ENCODE measurements around the gene PER1. TPM values are rescaled to one million over a fixed set of nuclear protein-coding genes. Genes with fewer than 3 reads are reported as not detected.

Gene PER1
- total and polyA plus RNA-seq, 2 of the 13 experiments (the other 11 are each of a cell fraction or from before 2014, with no cell fraction given) = 2.6 to 3.6 TPM

DNA sequence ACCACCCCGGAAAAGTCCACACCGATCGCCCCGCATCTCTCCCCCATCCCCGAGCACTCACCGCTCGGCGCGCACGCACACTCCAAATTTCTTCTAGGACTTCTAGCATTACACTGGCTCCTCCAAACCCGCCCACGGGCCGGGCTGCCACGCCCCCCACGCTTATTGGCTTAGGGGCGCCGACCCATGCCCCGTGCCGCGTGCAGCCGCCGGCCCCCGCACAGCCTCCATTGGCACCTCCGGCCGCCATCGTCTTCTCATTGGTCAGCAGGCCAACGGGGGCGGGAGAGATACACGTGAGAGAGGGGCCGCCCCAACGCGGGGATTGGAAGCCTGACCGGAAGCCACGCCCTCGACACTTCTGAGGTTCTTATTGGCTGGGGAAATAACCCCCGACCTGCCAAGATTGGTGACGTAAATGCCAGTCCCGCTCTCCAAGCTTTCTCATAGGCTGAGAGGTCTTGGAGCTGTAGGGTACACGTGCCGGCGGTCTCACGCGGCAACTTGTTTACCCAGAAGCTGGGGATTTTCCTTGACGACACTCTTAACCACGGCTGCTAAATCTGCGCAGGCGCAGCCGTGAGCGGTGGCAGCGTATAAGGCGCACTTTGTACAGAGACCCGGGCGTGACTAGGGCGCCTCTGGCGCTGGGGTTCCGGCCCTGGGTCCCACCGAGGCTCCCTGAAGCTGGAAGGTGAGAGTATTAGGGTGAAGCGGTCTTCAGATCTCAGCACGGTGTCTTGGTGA lies 4.2 kb upstream of the PER1 start (continued):
- no peak for TF ChIP-seq RAD21 (CRISPR knock-in tag; IDR thresholded peaks at IDR 0.05)
- TF ChIP-seq RNF2 (conservative IDR thresholded peaks at IDR 0.05; ENCODE audit: low read depth) = peak; percentile 47; the same call in 1 of the 2 replicates
- no peak for TF ChIP-seq ZNF484 (CRISPR knock-in tag; IDR thresholded peaks at IDR 0.05; ENCODE audit: borderline replicate concordance, low read depth)
- TF ChIP-seq, protein P1, sequence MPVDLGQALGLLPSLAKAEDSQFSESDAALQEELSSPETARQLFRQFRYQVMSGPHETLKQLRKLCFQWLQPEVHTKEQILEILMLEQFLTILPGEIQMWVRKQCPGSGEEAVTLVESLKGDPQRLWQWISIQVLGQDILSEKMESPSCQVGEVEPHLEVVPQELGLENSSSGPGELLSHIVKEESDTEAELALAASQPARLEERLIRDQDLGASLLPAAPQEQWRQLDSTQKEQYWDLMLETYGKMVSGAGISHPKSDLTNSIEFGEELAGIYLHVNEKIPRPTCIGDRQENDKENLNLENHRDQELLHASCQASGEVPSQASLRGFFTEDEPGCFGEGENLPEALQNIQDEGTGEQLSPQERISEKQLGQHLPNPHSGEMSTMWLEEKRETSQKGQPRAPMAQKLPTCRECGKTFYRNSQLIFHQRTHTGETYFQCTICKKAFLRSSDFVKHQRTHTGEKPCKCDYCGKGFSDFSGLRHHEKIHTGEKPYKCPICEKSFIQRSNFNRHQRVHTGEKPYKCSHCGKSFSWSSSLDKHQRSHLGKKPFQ (CRISPR knock-in tag; IDR thresholded peaks at IDR 0.05; ENCODE audit: insufficient replicate concordance) = no peak
- TF ChIP-seq ATAD3A (CRISPR knock-in tag; IDR thresholded peaks at IDR 0.05) = no peak
- TF ChIP-seq JUND (CRISPR knock-in tag; IDR thresholded peaks at IDR 0.05) = no peak
- TF ChIP-seq, protein P2, sequence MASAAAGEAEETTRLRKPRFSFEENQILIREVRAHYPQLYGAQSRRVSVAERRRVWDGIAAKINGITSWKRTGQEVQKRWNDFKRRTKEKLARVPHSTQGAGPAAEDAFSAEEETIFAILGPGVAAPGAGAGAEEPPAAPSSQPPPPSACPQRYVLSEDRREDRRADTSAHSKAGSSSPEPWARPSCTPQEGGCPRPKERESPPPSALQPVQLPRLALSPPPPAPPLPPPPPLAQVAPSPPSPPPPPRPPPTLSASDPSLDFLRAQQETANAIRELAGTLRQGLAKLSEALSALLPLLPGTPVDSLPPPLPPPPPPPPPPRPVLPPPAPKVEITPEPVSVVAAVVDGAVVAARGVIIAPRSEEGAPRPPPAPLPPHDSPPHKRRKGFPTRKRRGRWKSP (CRISPR knock-in tag; IDR thresholded peaks at IDR 0.05) = peak; percentile 46
- TF ChIP-seq GLI4 (CRISPR knock-in tag; IDR thresholded peaks at IDR 0.05; ENCODE audit: borderline replicate concordance) = no peak
- TF ChIP-seq AGO2 (optimal IDR thresholded peaks at IDR 0.05; ENCODE audit: low read depth, low read length) = peak; percentile 41
- TF ChIP-seq ARHGAP35 (CRISPR knock-in tag; IDR thresholded peaks at IDR 0.05; ENCODE audit: borderline replicate concordance) = no peak
- TF ChIP-seq RCOR2 (CRISPR knock-in tag; IDR thresholded peaks at IDR 0.05) = no peak
- TF ChIP-seq, protein P3, sequence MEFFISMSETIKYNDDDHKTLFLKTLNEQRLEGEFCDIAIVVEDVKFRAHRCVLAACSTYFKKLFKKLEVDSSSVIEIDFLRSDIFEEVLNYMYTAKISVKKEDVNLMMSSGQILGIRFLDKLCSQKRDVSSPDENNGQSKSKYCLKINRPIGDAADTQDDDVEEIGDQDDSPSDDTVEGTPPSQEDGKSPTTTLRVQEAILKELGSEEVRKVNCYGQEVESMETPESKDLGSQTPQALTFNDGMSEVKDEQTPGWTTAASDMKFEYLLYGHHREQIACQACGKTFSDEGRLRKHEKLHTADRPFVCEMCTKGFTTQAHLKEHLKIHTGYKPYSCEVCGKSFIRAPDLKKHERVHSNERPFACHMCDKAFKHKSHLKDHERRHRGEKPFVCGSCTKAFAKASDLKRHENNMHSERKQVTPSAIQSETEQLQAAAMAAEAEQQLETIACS (CRISPR knock-in tag; IDR thresholded peaks at IDR 0.05) = no peak
- TF ChIP-seq ZFX (CRISPR knock-in tag; IDR thresholded peaks at IDR 0.05; ENCODE audit: low read depth) = 0 out of 2 replicates have a peak, but pooled peaks have one; percentile 9
- peak; percentile 35; the same call in 1 of the 2 replicates for TF ChIP-seq ISL2 (CRISPR knock-in tag; IDR thresholded peaks at IDR 0.05)
- TF ChIP-seq ASH2L (IDR thresholded peaks at IDR 0.05; ENCODE audit: insufficient read length, low read depth, low read length) = no peak
- TF ChIP-seq RBFOX2 (IDR thresholded peaks at IDR 0.05; ENCODE audit: low read depth, low read length) = peak; percentile 59
- TF ChIP-seq CCDC6 (CRISPR knock-in tag; IDR thresholded peaks at IDR 0.05) = peak; percentile 59; the same call in 1 of the 2 replicates
- TF ChIP-seq, protein P4, sequence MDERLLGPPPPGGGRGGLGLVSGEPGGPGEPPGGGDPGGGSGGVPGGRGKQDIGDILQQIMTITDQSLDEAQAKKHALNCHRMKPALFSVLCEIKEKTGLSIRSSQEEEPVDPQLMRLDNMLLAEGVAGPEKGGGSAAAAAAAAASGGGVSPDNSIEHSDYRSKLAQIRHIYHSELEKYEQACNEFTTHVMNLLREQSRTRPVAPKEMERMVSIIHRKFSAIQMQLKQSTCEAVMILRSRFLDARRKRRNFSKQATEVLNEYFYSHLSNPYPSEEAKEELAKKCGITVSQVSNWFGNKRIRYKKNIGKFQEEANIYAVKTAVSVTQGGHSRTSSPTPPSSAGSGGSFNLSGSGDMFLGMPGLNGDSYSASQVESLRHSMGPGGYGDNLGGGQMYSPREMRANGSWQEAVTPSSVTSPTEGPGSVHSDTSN (CRISPR knock-in tag; IDR thresholded peaks at IDR 0.05) = peak; percentile 79
- no peak for TF ChIP-seq ZFP36L1 (CRISPR knock-in tag; IDR thresholded peaks at IDR 0.05)
- TF ChIP-seq, protein P5, sequence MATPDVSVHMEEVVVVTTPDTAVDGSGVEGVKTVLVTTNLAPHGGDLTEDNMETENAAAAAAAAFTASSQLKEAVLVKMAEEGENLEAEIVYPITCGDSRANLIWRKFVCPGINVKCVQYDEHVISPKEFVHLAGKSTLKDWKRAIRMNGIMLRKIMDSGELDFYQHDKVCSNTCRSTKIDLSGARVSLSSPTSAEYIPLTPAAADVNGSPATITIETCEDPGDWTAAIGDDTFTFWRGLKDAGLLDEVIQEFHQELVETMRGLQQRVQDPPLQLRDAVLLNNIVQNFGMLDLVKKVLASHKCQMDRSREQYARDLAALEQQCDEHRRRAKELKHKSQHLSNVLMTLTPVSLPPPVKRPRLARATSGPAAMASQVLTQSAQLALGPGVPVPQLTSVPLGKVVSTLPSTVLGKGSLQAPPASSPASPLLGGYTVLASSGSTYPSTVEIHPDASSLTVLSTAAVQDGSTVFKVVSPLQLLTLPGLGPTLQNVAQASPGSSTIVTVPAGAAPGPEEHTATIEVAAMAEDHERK (CRISPR knock-in tag; IDR thresholded peaks at IDR 0.05; ENCODE audit: low read depth) = no peak
- peak; percentile 58 for TF ChIP-seq POLR2AphosphoS5 (IDR thresholded peaks at IDR 0.05; ENCODE audit: low read depth, low read length)
- peak; percentile 56; the same call in 1 of the 3 replicates for TF ChIP-seq MXI1 (IDR thresholded peaks at IDR 0.05; ENCODE audit: borderline replicate concordance, low read depth, low read length)
- peak; percentile 73 for TF ChIP-seq ZNF263 (CRISPR knock-in tag; IDR thresholded peaks at IDR 0.05)
- peak; percentile 44; the same call in 1 of the 2 replicates for TF ChIP-seq ZNF709 (CRISPR knock-in tag; IDR thresholded peaks at IDR 0.05)

Data from HepG2 (cell line).